Islet precursor cell (in vitro differentiated cells): ENCODE measurements around the gene SPOCD1.

Source experiments
- DNase-seq: peaks from one replicate; pipeline ENCODE4 v3.0.0-alpha.2; 2018

SPOCD1 gene

DNA sequence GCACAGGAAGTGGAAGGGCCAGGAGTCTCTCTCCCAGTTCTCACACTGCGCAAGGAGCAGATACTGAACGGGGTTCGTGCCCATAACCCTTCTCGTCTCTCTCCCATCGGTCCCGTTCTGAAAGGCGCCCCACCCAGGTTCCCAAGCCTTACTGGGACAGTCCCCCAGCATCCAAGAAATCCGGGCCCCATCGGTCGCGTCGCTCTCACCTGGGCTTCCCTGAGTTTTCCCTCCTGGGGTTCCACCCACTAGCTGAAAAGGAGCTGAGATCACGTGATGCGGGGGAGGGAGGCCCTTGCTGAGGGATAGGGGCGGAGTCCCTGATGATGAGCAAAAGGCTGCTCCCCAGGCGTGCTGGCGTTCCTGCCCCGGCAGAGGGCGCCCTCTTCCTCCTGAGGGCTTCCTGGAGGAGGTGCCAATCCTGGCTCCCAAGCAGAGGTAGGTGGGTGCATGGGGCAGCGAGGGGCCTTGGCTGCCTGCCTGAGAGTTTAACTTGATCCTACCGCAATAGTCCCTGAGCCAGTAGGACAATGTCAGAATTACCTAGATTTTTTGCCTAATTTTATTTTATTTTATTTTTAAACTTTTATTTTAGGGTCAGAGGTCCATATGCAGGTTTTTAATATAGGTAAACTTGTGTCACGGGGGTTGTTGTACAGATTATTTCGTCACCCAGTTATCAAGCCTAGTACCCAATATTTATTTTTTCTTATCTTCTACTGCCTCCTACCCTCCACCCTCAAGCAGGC, at the start of gene SPOCD1:
SPOCD1 (minus strand) TSS at position 271 of the 749 bp plus-strand sequence. CDS start 689 bp downstream, outside the sequence.
- DNase-seq, result peak; percentile 96

DNA sequence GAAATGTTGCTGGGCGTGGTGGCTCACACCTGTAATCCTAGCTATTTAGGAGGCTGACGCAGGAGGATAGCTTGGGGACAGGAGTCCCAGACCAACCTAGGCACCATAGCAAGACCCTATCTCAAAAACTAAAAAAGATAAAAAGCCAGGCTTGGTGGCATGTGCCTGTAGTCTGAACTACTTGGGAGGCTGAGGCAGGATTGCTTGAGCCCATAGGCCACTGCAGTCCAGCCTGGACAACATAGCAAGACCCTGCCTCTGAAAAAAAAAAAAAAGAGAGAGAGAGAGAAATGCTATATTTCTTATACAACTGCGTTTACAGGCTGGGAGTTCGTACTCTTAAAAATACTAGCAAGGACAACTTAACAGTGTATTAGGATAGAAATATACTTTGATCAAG, 46.2 kb upstream of the SPOCD1 start:
- DNase-seq, result no peak

DNA sequence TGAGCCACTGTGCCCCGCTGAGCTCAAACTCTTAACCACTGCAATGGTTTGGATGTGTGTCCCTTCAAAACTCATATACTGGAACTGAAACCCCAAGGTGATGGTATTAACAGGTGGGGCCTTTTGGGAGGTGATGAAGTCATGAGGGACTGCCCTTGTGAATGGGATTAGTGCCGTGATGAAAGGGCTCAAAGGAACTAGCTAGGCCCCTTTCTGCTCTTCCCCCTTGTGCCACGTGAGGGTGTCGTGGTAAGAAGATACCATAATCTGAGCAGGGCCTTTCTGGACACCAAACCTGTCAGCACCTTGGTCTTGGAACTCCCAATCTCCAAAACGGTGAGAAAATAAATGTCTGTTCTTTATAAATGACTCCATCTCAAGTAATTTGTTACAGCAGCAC, 45.5 kb upstream of the SPOCD1 start:
- no peak for DNase-seq

DNA sequence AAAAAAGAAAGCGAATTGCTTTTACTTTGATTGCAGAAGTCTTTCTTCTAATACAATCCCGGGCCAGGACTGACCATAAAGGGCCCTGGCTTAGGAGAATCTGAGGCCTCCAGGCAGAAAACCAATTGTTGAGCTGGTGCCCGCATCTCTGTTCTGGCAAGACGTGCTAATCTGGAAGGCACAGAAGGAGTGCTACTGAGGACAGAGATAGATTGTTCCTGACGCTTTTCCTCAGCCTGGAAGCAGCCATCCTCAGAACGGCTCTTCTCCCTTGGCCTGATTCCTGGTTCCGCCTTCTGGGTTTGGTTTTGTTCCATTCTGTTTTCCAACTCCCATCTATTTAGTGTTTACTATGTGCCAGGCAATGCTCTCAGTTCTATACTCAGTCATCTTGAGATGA, 44.8 kb upstream of the SPOCD1 start:
- DNase-seq, result no peak

DNA sequence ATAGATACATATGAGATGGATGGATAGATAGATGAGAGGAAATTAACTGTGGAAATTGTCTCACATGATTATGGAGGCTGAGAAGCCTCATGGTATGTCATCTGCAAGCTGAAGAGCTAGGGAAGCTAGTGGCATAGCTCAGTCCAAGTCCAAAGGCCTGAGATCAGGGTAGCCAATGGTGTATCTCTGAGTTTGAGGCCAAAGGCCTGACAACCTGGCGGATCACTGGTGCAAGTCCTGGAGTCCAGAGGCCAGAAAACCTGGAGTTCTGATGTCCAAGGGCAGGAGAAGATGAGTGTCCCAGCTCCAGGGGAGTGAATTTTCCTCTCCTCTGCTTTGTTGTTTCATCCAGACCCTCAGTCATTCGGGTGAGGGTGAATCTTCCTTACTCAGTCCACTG, 43.9 kb upstream of the SPOCD1 start:
- DNase-seq, result no peak

DNA sequence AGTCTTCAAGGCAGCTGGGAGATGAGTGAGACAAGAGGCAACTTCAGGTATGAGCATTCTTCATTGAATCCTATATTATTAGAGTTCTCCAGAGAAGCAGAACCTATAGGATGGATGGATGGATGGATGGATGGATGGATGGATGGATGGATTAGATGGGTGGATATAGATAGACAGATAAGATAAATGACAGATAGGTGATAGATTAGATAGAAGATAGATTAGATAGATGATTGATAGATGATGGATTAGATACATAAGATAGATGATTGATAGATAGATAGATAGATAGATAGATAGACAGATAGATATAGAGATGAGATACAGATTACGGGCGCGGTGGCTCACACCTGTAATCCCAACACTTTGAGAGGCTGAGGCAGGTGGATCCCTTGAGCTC, 43.2 kb upstream of the SPOCD1 start:
- DNase-seq, result no peak

DNA sequence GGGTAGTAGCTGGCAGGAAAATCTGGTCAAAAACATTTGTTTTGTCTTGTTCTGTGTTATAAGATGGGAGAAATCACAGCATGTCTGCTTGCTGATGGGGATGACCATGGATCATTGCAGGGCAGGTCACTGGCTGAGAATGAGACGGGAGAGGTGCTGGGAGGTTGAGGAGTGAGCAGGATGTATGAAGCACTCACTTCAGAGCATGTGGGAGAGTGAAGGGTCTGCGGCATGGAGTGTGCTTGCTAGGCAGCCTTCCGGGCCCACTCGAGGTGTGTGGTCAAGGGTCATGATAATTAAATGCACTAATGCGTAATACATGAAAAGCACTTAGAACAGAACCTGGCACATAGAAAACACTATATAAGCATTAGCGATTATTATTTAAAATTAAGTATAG, 42.0 kb upstream of the SPOCD1 start:
- DNase-seq, result no peak

DNA sequence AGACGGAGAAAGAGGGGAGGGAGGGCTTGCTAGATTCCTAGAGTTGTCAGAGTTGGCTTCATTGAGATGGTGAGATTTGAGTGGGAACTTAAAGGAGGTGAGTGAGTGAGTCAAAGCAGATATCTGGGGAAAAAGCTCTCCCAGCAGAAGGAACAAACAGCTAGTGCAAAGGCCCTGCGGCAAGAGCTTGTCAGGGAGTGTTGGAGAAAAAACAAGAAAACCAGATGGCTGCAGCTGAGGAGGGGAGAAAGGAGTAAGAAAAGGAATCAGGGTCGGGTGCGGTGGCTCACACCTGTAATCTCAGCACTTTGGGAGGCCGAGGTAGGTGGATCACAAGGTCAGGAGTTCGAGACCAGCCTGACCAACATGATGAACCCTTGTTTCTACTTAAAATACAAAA, 40.3 kb upstream of the SPOCD1 start:
- no peak for DNase-seq

DNA sequence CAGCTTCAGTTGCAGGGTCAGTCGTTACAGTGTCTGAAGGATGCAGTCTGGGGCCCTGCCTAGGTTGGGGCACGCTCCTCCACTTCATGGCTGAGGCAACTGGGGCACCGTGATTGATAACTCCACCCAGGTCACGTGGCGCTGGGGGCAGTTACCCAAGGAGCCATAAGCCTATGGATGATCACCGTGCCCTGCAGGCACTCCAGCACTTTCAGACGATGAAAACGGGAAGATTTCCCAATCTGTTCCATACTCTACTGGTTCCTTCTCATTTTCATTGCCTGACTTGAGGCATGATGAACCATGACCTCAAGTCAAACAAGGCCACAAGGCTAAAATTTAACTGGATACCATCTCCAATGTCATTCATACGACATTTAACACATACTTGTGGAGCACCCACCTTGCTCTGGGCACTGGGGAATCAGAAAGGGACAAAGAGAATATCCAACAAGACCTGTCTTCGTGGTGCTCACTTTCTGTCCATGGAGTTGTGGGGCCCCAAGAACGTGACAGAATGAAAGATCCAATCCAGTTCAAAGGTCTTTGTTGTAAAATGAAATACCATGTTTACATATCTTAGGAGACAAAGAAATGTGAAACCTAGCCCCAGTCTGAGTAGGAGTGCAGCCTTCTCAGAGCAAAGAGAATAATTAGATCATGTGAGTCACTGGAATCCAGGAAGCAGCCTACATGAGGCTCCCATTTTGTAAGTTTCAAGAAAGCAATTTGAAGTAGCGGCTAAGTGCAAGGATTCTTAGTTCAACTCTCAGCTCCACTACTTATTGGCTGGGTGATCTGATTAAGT, 39.4 kb upstream of the SPOCD1 start:
- no peak for DNase-seq

DNA sequence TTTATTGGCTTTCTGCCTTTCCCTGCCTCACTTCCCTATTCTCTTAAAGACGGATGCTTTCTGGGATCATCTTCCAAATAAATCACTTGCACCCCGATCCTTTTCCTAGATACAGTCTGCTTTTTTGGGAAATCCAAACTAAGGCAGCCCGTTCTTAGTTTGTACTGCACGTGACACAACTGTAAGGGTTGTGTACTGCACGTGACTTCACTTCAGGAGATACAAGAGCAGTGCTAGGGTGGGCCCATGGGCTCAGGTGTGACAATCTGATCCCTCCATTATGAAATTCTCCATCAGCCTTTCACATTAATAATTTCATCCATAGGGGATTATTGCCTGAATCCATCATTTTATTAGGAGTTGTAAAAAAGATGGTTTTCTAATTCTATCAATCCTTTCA, 33.8 kb upstream of the SPOCD1 start:
- no peak for DNase-seq

DNA sequence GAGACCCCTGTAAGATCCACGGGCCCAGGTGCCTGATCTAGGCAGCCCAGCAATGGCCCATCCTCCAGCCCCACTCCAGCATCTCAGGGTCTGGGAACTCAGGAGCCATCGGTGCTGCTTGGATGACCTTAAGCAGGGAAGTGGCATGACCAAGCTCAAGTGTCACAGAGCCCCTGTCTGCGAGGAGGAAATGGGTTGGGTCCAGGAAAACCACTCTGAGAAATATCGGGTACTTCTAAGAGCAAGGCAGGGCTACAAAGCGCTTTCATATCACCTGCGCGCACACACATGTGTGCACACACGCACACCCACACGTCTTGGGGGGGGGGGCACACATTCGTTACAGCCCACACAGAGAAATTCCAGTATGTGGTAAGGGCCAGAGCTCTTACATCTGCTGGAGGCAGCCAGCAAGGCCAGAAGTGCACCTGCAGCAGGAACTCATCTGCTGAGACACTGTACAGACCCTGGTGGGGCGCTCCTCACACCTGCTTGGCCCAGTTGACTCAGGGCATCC, 32.6 kb upstream of the SPOCD1 start:
- DNase-seq, result peak; percentile 32

DNA sequence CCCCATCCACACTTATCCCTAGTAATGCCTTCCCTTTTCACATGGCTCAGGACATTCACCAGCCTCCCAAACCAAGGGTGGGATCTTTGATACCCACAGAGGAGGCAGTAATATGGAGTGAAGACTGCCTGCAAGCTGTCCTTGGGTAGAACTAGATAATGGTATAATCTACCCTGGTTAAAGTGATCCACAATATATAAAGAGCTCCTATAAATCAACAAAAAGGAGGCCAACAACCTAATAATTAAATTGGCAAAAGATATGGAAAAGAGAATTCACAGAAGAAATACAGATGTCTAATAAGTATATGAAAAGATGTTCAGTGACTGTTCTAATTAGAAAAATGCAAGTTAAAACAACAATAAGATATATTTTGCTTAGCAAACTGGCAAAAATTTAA, 30.7 kb upstream of the SPOCD1 start:
- no peak for DNase-seq

DNA sequence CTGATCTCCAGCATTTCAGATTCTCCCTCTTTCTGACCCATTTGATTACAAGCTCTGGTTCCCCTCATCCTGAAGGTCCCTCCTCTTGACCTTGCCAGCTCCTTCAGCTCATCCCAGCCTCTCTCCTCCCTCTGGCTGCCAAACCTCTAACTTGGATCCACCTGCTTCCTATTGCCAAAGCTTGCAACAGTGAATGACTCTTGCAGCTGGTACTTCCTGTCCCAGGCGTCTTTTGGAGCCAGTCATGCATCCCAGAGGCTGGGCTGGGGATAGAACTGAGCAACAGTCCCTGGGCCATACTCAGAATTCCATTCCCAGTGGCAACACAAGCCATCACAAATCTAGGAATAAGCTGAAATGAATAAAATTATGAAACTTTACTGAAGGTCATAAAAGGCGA, 27.7 kb upstream of the SPOCD1 start:
- no peak for DNase-seq

DNA sequence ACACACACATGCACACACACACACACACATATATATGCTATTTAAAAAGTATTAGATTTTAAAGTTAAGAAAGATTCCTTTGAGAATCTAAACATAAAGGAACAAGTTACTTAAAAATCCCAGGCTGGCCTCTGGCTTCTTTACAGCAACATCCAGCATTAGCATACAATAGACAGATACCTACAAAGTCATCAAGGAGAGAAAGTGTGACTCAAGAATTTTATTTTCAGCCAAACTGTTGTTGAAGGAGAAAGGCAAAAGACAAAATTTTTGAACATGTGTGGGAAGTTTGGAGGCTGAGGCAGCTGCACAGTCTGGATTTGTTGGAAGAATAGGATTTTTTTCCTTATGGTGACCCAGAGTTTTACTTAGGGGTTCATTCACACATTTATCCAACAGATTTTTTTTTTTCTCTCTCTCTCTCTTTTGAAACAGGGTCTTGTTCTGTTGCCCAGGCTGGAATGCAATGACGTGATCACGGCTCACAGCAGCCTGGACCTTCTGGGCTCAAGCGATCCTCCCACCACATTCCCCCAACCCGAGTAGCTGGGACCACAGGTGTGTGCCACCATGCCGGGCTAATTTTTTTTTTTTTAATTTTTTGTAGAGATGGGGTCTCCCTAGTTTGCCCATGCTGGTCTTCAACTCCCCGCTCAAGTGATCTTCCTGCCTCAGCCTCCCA, 24.0 kb upstream of the SPOCD1 start:
- DNase-seq, result no peak

DNA sequence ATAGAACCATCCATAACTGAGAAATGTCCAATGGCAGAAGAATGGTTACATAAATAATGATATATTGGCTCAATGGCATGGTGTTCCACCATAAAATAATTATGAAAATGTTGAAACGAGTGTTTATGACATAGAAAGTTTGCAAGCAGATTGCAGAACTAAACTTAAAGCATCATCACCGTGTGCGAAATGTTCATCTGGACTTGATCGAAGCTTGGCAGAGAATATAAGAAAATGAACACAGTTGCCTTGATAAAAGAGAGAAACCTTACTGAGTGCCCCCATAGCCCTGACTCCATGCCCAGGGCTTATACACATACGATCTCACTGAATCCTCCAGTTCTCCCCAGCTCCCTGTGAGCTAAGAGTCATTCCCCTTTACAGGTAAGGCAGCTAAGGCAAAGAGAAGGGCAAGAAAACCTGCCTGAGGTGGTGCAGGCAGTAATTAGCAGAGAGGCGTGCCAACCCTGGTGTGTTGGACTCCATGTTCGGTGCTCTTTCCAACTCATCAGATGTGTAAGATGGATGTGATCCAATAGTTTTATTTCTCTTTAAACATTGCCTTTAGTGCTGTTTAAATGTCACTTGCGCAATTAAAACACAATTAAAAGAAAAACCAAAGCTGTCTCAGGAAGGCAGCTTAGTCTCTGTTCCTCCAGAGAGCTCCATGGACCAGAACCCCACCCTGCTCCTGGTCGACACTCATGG, 21.8 kb upstream of the SPOCD1 start:
- no peak for DNase-seq

DNA sequence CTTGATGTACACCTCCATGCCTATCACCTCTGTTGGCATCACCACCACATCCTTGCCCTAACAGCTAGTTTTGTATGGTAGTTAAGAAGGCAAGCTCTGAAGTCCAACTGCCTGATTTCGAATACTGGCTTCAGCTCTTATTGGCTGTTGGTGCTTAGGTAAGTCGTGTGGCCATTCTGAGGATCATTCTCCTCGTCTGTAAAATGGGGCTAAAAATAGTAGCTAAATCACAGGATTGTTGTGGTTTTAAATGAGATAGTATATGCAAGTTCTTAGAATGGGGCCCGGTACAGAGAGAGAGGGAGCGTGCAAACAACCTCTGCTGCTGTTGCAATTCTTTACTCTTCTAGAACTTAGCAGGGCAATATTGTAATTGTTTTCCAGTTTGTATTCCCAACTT, 20.8 kb upstream of the SPOCD1 start:
- no peak for DNase-seq

DNA sequence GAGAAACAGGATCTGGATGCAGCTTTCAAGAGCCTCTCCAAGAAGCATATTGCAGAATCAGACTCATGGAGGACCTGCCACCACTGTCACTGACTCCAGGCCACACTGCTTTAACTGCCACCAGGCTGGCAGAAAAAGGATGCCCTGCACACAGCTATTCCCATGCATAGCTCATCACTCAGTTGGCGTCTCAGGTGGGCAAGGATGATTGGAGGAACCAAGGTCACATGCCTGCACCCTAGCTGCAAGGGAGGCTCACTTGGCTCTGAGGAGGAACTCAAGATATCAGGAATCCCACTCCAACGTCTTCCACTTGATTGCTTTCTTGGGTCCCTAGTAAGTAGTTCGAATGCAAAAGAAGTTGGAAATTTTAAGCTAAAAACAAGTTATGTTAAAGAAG, 19.6 kb upstream of the SPOCD1 start:
- DNase-seq, result no peak

DNA sequence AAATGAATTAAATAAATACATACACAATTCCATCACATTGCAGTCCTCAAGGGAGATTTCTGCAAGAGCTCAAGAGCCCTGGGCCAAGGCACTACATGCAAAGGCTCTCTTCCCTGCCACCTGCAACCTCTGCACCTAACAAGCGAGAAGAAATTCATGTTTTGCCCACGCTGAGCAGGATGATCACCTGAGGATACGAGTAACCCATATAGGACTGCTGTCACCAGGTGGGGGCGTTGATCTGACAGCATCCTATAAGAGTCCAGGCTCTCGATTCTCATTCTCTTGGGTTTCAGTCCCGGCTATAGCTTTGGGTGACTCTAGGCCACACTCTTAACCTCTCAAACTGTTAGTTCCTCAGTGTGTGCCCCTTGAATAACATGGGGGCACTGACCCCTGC, 18.7 kb upstream of the SPOCD1 start:
- no peak for DNase-seq

DNA sequence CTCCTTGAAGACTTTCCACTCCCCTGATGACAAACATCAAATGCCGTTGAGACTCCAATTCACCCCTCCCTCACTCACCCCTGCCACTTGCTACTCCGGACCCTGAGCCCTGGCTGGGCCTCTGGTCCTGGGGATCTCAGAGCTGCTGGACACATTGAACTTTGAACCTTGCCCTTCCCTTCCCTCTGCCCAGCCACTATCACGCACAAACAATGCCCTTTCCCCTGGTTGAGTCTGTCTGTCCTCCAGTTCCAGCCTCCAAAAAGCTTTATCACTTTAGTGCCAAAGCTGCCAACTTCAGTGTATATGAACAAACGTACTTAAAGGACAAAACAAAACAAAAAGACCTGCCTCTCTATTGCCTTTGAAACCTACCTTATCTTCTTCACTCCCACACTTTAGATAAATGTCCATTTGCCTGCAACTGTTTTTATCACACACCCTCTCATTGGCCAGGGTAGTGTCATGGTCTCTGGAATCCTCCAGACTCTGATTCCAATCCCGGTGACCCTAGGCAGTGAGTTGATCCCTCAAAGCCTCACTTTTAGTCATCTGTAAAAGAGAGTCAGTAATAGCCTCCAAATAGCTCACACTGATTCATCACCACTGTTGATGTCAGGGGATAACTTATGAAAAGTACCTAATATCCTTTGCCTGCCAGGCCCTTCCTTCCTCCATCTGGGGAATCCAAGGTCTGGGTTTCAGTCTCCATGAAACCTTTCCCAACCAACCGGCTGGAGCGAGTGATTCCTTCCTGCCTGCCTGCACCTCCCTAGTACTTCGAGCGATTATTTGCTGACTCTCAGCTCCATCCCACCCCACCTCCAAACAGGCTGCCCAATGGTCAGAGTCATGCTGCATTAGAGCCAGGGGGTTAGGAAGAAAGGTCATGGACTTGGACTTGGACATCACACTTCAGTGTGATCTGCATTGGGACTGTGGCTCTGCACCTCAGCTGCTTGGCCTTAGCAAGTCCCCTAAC, 15.9 kb upstream of the SPOCD1 start:
- no peak for DNase-seq

DNA sequence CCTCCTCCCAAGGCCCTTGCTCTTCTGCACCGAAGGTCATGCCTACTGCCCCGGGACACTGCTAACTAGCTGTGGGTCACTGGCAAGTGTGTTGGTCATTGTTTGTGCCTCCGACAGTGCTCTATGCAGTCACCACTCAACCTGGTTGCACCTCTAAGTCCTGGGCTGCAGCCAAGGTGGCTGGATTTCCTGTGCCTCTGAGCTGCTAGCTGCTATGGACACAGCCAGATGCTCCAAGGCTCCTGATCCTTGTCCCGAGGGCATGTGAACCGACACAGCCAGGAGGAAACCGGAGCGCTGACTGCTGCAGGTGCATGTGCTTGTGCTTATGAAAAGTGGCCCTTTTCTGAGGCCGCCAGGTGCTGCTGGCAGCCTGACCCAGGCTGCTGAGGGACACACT, 14.7 kb upstream of the SPOCD1 start:
- DNase-seq, result no peak

DNA sequence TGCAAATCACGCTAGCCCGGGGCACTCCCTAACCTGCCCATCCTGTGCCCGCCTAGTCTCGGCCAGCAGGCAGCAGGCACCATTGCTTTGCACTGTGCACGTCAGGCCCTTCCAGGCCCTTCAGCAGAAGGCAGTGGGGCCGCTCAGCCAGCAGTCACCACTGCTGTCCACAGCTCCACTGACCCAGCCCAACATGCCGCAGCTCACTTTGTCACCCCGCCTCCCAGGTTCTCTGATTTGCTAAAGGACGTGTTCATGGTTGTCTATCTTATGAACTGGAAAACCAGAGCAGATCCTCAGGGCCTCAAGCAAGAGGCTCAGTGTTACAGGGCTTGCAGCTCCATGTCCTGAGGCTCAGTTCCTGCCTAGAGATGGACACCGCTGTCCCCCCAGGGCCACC, 14.2 kb upstream of the SPOCD1 start:
- DNase-seq, result peak; percentile 64
